ENCODE results near the gene METTL13. TPM values are rescaled to one million over a fixed set of nuclear protein-coding genes. Genes with fewer than 3 reads are reported as not detected.

The METTL13 gene
- total RNA-seq, 2 experiments from 2014 or later = 6.5 to 7.9 TPM

DNA sequence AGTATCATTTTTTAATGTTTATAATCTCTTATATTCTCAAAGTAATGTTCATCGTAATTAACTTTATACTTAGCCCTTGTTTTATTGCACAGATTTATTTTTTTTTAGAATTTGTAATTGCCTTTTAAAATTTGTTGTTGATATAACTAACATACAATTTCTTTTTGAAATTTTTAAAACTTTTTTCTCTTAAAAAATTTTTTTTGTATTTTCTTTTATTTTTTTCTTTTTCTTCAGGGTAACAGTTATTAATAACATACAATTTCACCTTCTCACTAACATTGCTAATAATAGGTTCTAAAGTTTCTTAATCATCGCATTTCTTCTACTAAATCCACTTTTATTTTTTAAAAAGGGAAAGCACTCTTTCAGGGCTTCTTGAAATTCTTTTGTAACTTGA is 28.3 kb upstream of the METTL13 start:
- Histone ChIP-seq H3K9me3 (ENCODE audit: control insufficient read depth in 1 of 2, insufficient read depth in 1 of 2, low read length in 2 of 2) (no peaks in the 10 kb centered on the region), H3K27ac (ENCODE audit: low read depth in 1 of 2, low read length in 2 of 2) (no peak overlapping the region), H3K36me3 (ENCODE audit: insufficient read depth, low read length) (no peaks in the 10 kb centered on the region), H3K4me3 (ENCODE audit: low read length) (no peak overlapping the region), H3K27me3 (ENCODE audit: control insufficient read depth in 1 of 2, insufficient read depth in 2 of 2, low read length in 2 of 2) (no peaks in the 10 kb centered on the region), H3K4me1 (ENCODE audit: insufficient read depth, low read length) (no peaks in the 10 kb centered on the region)
- CTCF ChIA-PET = no interaction called here
- H3K9me3 Mint-ChIP-seq = no peaks in the 10 kb centered on the region
- intact Hi-C loops (cut with DNase I, micrococcal nuclease) = no loop called here
- no peak for DNase-seq
- no peaks in the 10 kb centered on the region for H3K4me1 Mint-ChIP-seq (ENCODE audit: low read depth)
- H3K4me3 Mint-ChIP-seq = no peak overlapping the region
- no peaks in the 10 kb centered on the region for H3K36me3 Mint-ChIP-seq (ENCODE audit: low read depth)
- peaks cover 19% of the 10 kb centered on the region for H3K27me3 Mint-ChIP-seq
- no peak overlapping the region for H3K27ac Mint-ChIP-seq
- POLR2A ChIA-PET = no interaction called here
- TF ChIP-seq, protein P1, sequence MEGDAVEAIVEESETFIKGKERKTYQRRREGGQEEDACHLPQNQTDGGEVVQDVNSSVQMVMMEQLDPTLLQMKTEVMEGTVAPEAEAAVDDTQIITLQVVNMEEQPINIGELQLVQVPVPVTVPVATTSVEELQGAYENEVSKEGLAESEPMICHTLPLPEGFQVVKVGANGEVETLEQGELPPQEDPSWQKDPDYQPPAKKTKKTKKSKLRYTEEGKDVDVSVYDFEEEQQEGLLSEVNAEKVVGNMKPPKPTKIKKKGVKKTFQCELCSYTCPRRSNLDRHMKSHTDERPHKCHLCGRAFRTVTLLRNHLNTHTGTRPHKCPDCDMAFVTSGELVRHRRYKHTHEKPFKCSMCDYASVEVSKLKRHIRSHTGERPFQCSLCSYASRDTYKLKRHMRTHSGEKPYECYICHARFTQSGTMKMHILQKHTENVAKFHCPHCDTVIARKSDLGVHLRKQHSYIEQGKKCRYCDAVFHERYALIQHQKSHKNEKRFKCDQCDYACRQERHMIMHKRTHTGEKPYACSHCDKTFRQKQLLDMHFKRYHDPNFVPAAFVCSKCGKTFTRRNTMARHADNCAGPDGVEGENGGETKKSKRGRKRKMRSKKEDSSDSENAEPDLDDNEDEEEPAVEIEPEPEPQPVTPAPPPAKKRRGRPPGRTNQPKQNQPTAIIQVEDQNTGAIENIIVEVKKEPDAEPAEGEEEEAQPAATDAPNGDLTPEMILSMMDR (IDR thresholded peaks at IDR 0.05) = no peak
- no peak for ATAC-seq (ENCODE audit: poor library complexity)

- H3K4me3 Mint-ChIP-seq = no peak overlapping the region
- no peaks in the 10 kb centered on the region for H3K36me3 Mint-ChIP-seq (ENCODE audit: low read depth)
- no peak overlapping the region for H3K27ac Mint-ChIP-seq
- TF ChIP-seq, protein P1 (IDR thresholded peaks at IDR 0.05) = no peak
- Histone ChIP-seq H3K36me3 (ENCODE audit: insufficient read depth, low read length) (no peaks in the 10 kb centered on the region), H3K27ac (ENCODE audit: low read depth in 1 of 2, low read length in 2 of 2) (no peak overlapping the region), H3K27me3 (ENCODE audit: control insufficient read depth in 1 of 2, insufficient read depth in 2 of 2, low read length in 2 of 2) (no peaks in the 10 kb centered on the region), H3K4me1 (ENCODE audit: insufficient read depth, low read length) (no peaks in the 10 kb centered on the region), H3K4me3 (ENCODE audit: low read length) (no peak overlapping the region), H3K9me3 (ENCODE audit: control insufficient read depth in 1 of 2, insufficient read depth in 1 of 2, low read length in 2 of 2) (no peaks in the 10 kb centered on the region)
- intact Hi-C loops (cut with DNase I, micrococcal nuclease) = no loop called here
- ChIA-PET CTCF (no interaction called here), POLR2A (no interaction called here)
- H3K27me3 Mint-ChIP-seq = peaks cover 19% of the 10 kb centered on the region
- H3K9me3 Mint-ChIP-seq = no peaks in the 10 kb centered on the region
- DNase-seq = no peak
- ATAC-seq (ENCODE audit: poor library complexity) = no peak
- H3K4me1 Mint-ChIP-seq (ENCODE audit: low read depth) = no peaks in the 10 kb centered on the region
Measured at GRCh38 chr1:171753685-171754352, 27.6 kb upstream of the METTL13 start.

DNA sequence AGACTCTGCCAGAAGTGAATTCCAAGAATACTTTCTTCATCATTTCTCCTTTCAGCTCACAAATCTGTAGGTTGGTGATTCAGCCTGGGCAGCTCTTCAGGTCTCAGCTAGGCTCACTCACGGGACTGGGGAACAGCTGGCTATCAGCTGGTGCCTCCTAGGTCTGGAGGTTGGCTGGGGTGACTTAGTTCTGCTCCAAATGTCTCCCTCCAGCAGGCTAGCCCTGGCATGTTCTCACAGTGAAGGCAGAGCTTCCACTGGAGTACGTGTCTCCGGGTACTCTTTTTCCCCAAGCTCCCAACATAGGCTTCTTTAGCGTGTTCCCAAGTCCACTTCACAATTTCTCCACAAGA is 27.1 kb upstream of the METTL13 start:
- ChIA-PET POLR2A (no interaction called here), CTCF (no interaction called here)
- Histone ChIP-seq H3K36me3 (ENCODE audit: insufficient read depth, low read length) (no peaks in the 10 kb centered on the region), H3K9me3 (ENCODE audit: control insufficient read depth in 1 of 2, insufficient read depth in 1 of 2, low read length in 2 of 2) (no peaks in the 10 kb centered on the region), H3K4me3 (ENCODE audit: low read length) (no peak overlapping the region), H3K4me1 (ENCODE audit: insufficient read depth, low read length) (no peaks in the 10 kb centered on the region), H3K27ac (ENCODE audit: low read depth in 1 of 2, low read length in 2 of 2) (no peak overlapping the region), H3K27me3 (ENCODE audit: control insufficient read depth in 1 of 2, insufficient read depth in 2 of 2, low read length in 2 of 2) (no peaks in the 10 kb centered on the region)
- intact Hi-C loops (cut with DNase I, micrococcal nuclease) = no loop called here
- H3K27me3 Mint-ChIP-seq = peaks cover 19% of the 10 kb centered on the region
- TF ChIP-seq, protein P1 (IDR thresholded peaks at IDR 0.05) = no peak
- H3K4me3 Mint-ChIP-seq = no peak overlapping the region
- DNase-seq (no peak), ATAC-seq (ENCODE audit: poor library complexity) (no peak)
- H3K27ac Mint-ChIP-seq = no peak overlapping the region
- H3K4me1 Mint-ChIP-seq (ENCODE audit: low read depth) = no peaks in the 10 kb centered on the region
- no peaks in the 10 kb centered on the region for H3K9me3 Mint-ChIP-seq
- no peaks in the 10 kb centered on the region for H3K36me3 Mint-ChIP-seq (ENCODE audit: low read depth)
